Measurements from ENCODE around the gene C1QB. TPM values are rescaled to one million over a fixed set of nuclear protein-coding genes. Genes with fewer than 3 reads are reported as not detected.
A peak's percentile ranks its signal among the peaks of the same experiment; 100 is the strongest.
"Not testable (repeated sequence)": the region's sequence is repeated elsewhere in the genome, so short reads cannot be mapped to it uniquely, and the experiment has no call there.

The C1QB gene
- total RNA-seq, 1 experiment from 2014 or later: not detected

DNA sequence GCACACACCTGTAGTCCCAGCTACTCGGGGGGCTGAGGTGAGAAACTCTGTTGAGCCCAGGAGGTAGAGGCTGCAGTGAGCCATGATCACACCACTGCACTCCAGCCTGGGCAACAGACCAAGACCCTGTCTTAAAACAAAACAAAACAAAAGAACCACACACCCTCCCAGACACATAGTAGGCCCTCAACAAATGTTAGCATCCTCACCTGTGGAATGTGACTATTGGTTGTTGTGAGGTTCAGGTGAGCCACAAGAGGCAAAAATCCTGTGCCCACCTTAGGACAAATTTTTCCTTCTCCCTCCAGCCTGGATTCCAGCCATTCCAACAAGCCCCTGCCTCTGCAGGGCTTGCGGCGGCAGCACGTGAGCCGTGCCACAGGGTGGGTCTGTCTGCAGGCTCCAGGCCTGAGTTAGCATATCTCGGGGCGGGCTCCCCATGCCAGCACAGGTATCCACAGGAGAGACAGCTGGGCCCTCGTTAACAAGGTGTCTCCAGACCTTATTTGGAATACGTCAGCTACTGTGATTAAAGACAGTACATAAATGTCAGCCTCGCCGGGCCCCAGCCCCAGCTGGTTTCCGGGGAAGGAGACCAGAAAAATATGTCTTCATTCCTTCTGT lies 17.4 kb downstream of the C1QB start:
- Mint-ChIP-seq H3K9me3 (ENCODE audit: unreplicated experiment) (no peaks in the 10 kb centered on the region), H3K27ac (ENCODE audit: low read depth, unreplicated experiment) (no peak overlapping the region), H3K27me3 (ENCODE audit: insufficient read depth, unreplicated experiment) (peaks cover 46% of the 10 kb centered on the region), H3K4me3 (ENCODE audit: unreplicated experiment) (no peak overlapping the region), H3K36me3 (ENCODE audit: insufficient read depth, unreplicated experiment) (no peaks in the 10 kb centered on the region), H3K4me1 (ENCODE audit: insufficient read depth, unreplicated experiment) (no peaks in the 10 kb centered on the region)
- no peak for TF ChIP-seq CTCF (IDR thresholded peaks at IDR 0.05; ENCODE audit: unreplicated experiment)
- ChIA-PET CTCF (interaction anchor here (0.5 to 1.7 kb wide), 5 partner anchors 34 to 302 kb away, joined by 3 to 8 read pairs (median 3); partner anchors contain the start of gene LACTBL1), POLR2A (no interaction called here)
- no TSS peak for BruUV-seq (replicated peaks)
- intact Hi-C loops (cut with micrococcal nuclease): no loop called here
- no peak for DNase-seq (ENCODE audit: unreplicated experiment)

DNA sequence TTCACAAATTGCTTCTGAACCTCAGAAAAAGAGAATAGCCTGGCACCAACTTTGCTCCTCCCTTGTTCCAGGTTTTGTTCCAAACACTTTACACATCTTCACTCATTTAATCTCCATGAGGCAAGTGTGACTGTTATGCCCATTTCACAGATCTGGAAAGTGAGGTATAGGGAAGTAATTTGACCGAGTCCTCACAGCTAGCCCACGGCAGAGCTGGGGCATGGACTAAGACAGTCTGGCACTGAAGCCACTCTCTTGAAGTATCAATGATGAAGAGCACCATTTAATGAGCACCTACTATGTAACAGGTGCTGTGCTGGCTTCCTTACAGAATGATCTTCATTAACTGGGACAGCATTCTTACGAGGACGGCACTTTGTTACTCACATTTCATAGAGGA lies 19.0 kb downstream of the C1QB start:
- peaks cover 45% of the 10 kb centered on the region for H3K27me3 Mint-ChIP-seq (ENCODE audit: insufficient read depth, unreplicated experiment)
- no peak for TF ChIP-seq CTCF (IDR thresholded peaks at IDR 0.05; ENCODE audit: unreplicated experiment)
- H3K4me3 Mint-ChIP-seq (ENCODE audit: unreplicated experiment): no peak overlapping the region
- intact Hi-C loops (cut with micrococcal nuclease): no loop called here
- H3K9me3 Mint-ChIP-seq (ENCODE audit: unreplicated experiment): no peaks in the 10 kb centered on the region
- CTCF ChIA-PET: interaction anchor here (0.6 to 3.6 kb wide), 6 partner anchors 110 to 292 kb away, joined by 4 to 28 read pairs (median 6); no protein-coding TSS in a partner anchor
- BruUV-seq (replicated peaks): no TSS peak
- no peak overlapping the region for H3K27ac Mint-ChIP-seq (ENCODE audit: low read depth, unreplicated experiment)
- H3K4me1 Mint-ChIP-seq (ENCODE audit: insufficient read depth, unreplicated experiment): no peaks in the 10 kb centered on the region
- POLR2A ChIA-PET: no interaction called here
- DNase-seq (ENCODE audit: unreplicated experiment): no peak
- no peaks in the 10 kb centered on the region for H3K36me3 Mint-ChIP-seq (ENCODE audit: insufficient read depth, unreplicated experiment)

- no peak overlapping the region for H3K27ac Mint-ChIP-seq (ENCODE audit: low read depth, unreplicated experiment)
- ChIA-PET CTCF (interaction anchor here (0.5 to 3.6 kb wide), 17 partner anchors 10 to 364 kb away, joined by 3 to 28 read pairs (median 5); no protein-coding TSS in a partner anchor), POLR2A (no interaction called here)
- TF ChIP-seq CTCF (IDR thresholded peaks at IDR 0.05; ENCODE audit: unreplicated experiment): peak; percentile 79
- intact Hi-C loops (cut with micrococcal nuclease): loop anchor here (1.0 kb wide), 3 partner anchors 216 to 291 kb away; no protein-coding TSS in a partner anchor
- H3K9me3 Mint-ChIP-seq (ENCODE audit: unreplicated experiment): no peaks in the 10 kb centered on the region
- no TSS peak for BruUV-seq (replicated peaks)
- DNase-seq (ENCODE audit: unreplicated experiment): peak; percentile 63
- H3K4me3 Mint-ChIP-seq (ENCODE audit: unreplicated experiment): no peak overlapping the region
- peaks cover 27% of the 10 kb centered on the region for H3K27me3 Mint-ChIP-seq (ENCODE audit: insufficient read depth, unreplicated experiment)
- H3K36me3 Mint-ChIP-seq (ENCODE audit: insufficient read depth, unreplicated experiment): no peaks in the 10 kb centered on the region
- H3K4me1 Mint-ChIP-seq (ENCODE audit: insufficient read depth, unreplicated experiment): no peaks in the 10 kb centered on the region
These were observed 20.7 kb downstream of the C1QB start for GRCh38 chr1:22673486-22674409.

GRCh38 chr1:22674410-22674749 lies 21.3 kb downstream of the C1QB start:
- CTCF ChIA-PET: interaction anchor here (0.6 to 3.6 kb wide), 18 partner anchors 10 to 364 kb away, joined by 3 to 28 read pairs (median 4); no protein-coding TSS in a partner anchor
- Mint-ChIP-seq H3K4me1 (ENCODE audit: insufficient read depth, unreplicated experiment) (no peaks in the 10 kb centered on the region), H3K27me3 (ENCODE audit: insufficient read depth, unreplicated experiment) (peaks cover 21% of the 10 kb centered on the region), H3K36me3 (ENCODE audit: insufficient read depth, unreplicated experiment) (no peaks in the 10 kb centered on the region), H3K4me3 (ENCODE audit: unreplicated experiment) (no peak overlapping the region), H3K9me3 (ENCODE audit: unreplicated experiment) (no peaks in the 10 kb centered on the region), H3K27ac (ENCODE audit: low read depth, unreplicated experiment) (no peak overlapping the region)
- DNase-seq (ENCODE audit: unreplicated experiment): no peak
- intact Hi-C loops (cut with micrococcal nuclease): loop anchor here (1.0 kb wide), 3 partner anchors 215 to 290 kb away; no protein-coding TSS in a partner anchor
- no TSS peak for BruUV-seq (replicated peaks)
- TF ChIP-seq CTCF (IDR thresholded peaks at IDR 0.05; ENCODE audit: unreplicated experiment): no peak
- POLR2A ChIA-PET: no interaction called here

GRCh38 chr1:22676151-22676550 lies 23.1 kb downstream of the C1QB start:
- H3K4me1 Mint-ChIP-seq (ENCODE audit: insufficient read depth, unreplicated experiment); H3K27ac Mint-ChIP-seq (ENCODE audit: low read depth, unreplicated experiment); POLR2A ChIA-PET; H3K36me3 Mint-ChIP-seq (ENCODE audit: insufficient read depth, unreplicated experiment); H3K9me3 Mint-ChIP-seq (ENCODE audit: unreplicated experiment); intact Hi-C loops (cut with micrococcal nuclease); DNase-seq (ENCODE audit: unreplicated experiment); BruUV-seq (replicated peaks); H3K4me3 Mint-ChIP-seq (ENCODE audit: unreplicated experiment): not testable (repeated sequence)
- CTCF ChIA-PET: interaction anchor here (0.6 to 2.1 kb wide), 7 partner anchors 16 to 1149 kb away, joined by 3 to 7 read pairs (median 4); no protein-coding TSS in a partner anchor
- H3K27me3 Mint-ChIP-seq (ENCODE audit: insufficient read depth, unreplicated experiment): peaks cover 13% of the 10 kb centered on the region

Measured in MCF 10A (cell line).